Retina (tissue), 1 donor: ENCODE measurements around the gene TBC1D4.
"Not testable (repeated sequence)": the region's sequence is repeated elsewhere in the genome, so short reads cannot be mapped to it uniquely, and the experiment has no call there.

Experiments used
- DNase-seq: peaks from one replicate; pipeline ENCODE4 v3.0.0-alpha.2; 2016

Gene TBC1D4

GRCh38 chr13:75446874-75447273, 35.1 kb downstream of the TBC1D4 start:
- no peak for DNase-seq

GRCh38 chr13:75445717-75446499, 36.1 kb downstream of the TBC1D4 start:
- no peak for DNase-seq

- DNase-seq: no peak
These were observed 38.0 kb downstream of the TBC1D4 start for GRCh38 chr13:75444016-75444415.

- DNase-seq: no peak
These were observed 38.5 kb downstream of the TBC1D4 start for GRCh38 chr13:75443356-75443958.

- DNase-seq: no peak
These were observed 39.2 kb downstream of the TBC1D4 start for GRCh38 chr13:75442736-75443234.

GRCh38 chr13:75440100-75440499, 41.9 kb downstream of the TBC1D4 start:
- no peak for DNase-seq

- DNase-seq: no peak
These were observed 44.2 kb downstream of the TBC1D4 start for GRCh38 chr13:75437582-75438318.

GRCh38 chr13:75434126-75434525, 47.8 kb downstream of the TBC1D4 start:
- not testable (repeated sequence) for DNase-seq

GRCh38 chr13:75432811-75433244, 49.1 kb downstream of the TBC1D4 start:
- DNase-seq: no peak

GRCh38 chr13:75432045-75432444, 49.9 kb downstream of the TBC1D4 start:
- no peak for DNase-seq

- DNase-seq: no peak
These were observed 51.3 kb downstream of the TBC1D4 start for GRCh38 chr13:75430436-75431209.

- DNase-seq: no peak
These were observed 55.5 kb downstream of the TBC1D4 start for GRCh38 chr13:75426421-75426820.

GRCh38 chr13:75425216-75426009, 56.6 kb downstream of the TBC1D4 start:
- no peak for DNase-seq

GRCh38 chr13:75423946-75424345, 58.0 kb downstream of the TBC1D4 start:
- DNase-seq: no peak

- DNase-seq: no peak
These were observed 59.9 kb downstream of the TBC1D4 start for GRCh38 chr13:75422028-75422427.

GRCh38 chr13:75421133-75421532, 60.8 kb downstream of the TBC1D4 start:
- DNase-seq: no peak

GRCh38 chr13:75419656-75420055, 62.3 kb downstream of the TBC1D4 start:
- DNase-seq: no peak

- no peak for DNase-seq
These were observed 63.0 kb downstream of the TBC1D4 start for GRCh38 chr13:75418997-75419396.

GRCh38 chr13:75418186-75418843, 63.7 kb downstream of the TBC1D4 start:
- no peak for DNase-seq

- no peak for DNase-seq
These were observed 64.3 kb downstream of the TBC1D4 start for GRCh38 chr13:75417656-75418055.

GRCh38 chr13:75417012-75417384, 65.0 kb downstream of the TBC1D4 start:
- DNase-seq: no peak
